K562 (cell line): ENCODE measurements around the gene TMEM181. TPM values are rescaled to one million over a fixed set of nuclear protein-coding genes. Genes with fewer than 3 reads are reported as not detected.
A peak's percentile ranks its signal among the peaks of the same experiment; 100 is the strongest.

Source experiments
- COPS2 ChIP-seq: fragments of 450-650 bp; conservative IDR thresholded peaks from 2 replicates; pipeline ENCODE4 v1.6.1; 2016; ENCODE audit warnings: mild to moderate bottlenecking, moderate library complexity
- HBP1 ChIP-seq: fragments of 450-650 bp; formaldehyde crosslinking; IDR thresholded peaks from 2 replicates; pipeline ENCODE4 v1.4.0; 2022; ENCODE audit warnings: missing genetic modification characterization
- HNRNPH1 ChIP-seq: fragments of 200-400 bp; formaldehyde crosslinking; optimal IDR thresholded peaks from 2 replicates; pipeline ENCODE3; 2017; ENCODE audit warnings: low read depth, mild to moderate bottlenecking, low read length, moderate library complexity
- KLF13 ChIP-seq: fragments of 450-650 bp; IDR thresholded peaks from 2 replicates; pipeline ENCODE4 v1.6.1; 2016; ENCODE audit warnings: missing genetic modification characterization, low read depth, mild to moderate bottlenecking, missing compliant biosample characterization, moderate library complexity, borderline replicate concordance
- MEF2A ChIP-seq: IDR thresholded peaks from 2 replicates; pipeline ENCODE4 v1.6.1; 2011; ENCODE audit warnings: low read depth, mild to moderate bottlenecking, low read length, moderate library complexity; ENCODE audit not compliant: control insufficient read depth
- PATZ1 ChIP-seq: fragments of 250-450 bp; sonication (Bioruptor Pico); IDR thresholded peaks from 2 replicates; pipeline ENCODE4 v1.5.0; 2020; ENCODE audit warnings: mild to moderate bottlenecking, borderline replicate concordance
- SRSF7 ChIP-seq: fragments of 200-400 bp; formaldehyde crosslinking; optimal IDR thresholded peaks from 2 replicates; pipeline ENCODE3; 2017; ENCODE audit warnings: mild to moderate bottlenecking, low read depth, low read length
- THAP12 ChIP-seq: fragments of 250-450 bp; sonication (Bioruptor Pico); IDR thresholded peaks from 2 replicates; pipeline ENCODE4 v1.9.0; 2021; ENCODE audit warnings: mild to moderate bottlenecking, inconsistent platforms
- ZNF184 ChIP-seq: sonication (generic); formaldehyde crosslinking; IDR thresholded peaks from 2 replicates; pipeline ENCODE4 v1.5.0; 2020; ENCODE audit warnings: missing genetic modification reagents
- ZNF407 ChIP-seq: fragments of 450-650 bp; IDR thresholded peaks from 2 replicates; pipeline ENCODE4 v1.6.1; 2016; ENCODE audit warnings: low read depth
- ZNF551 ChIP-seq: fragments of 250-450 bp; sonication (Bioruptor Pico); IDR thresholded peaks from 2 replicates; pipeline ENCODE4 v1.5.0; 2021; ENCODE audit warnings: mild to moderate bottlenecking, moderate library complexity
- ZNF586 ChIP-seq: fragments of 450-650 bp; formaldehyde crosslinking; conservative IDR thresholded peaks from 2 replicates; pipeline ENCODE4 v1.4.0; 2020; ENCODE audit warnings: mild to moderate bottlenecking, moderate library complexity
- polyA plus RNA-seq, 8 experiments: library from polyadenylated mRNA; depleted of rRNA in 4 of 8; stranded (reverse) in 5 of 8; unstranded in 3 of 8; fragments of >200 nt; fragmentation: Nextera tagmentation in 2 of 8; fragmentation: Illumina TruSeq in 1 of 8; extraction: Ambion mirVana in 2 of 8; extraction: Trizol in 1 of 8; gene quantifications; 2 replicates each; pipeline versions ENCODE4 v1.2.1 to v1.2.3, GENCODE V29; 2011 to 2014; ENCODE audit warnings: inconsistent platforms in 1 of 8, missing spikeins in 1 of 8
- total RNA-seq, 7 experiments: library from RNA; depleted of rRNA in 6 of 7; stranded (reverse); fragments of >200 nt in 6 of 7; fragmentation: Illumina TruSeq in 2 of 7; extraction: Trizol in 2 of 7; gene quantifications; 2 replicates each; pipeline versions ENCODE4 v1.2.1 to v1.2.3, GENCODE V29; 2011 to 2021; ENCODE audit warnings: low replicate concordance in 1 of 7

TMEM181 gene
- total and polyA plus RNA-seq, 9 of the 15 experiments (the other 6 are each of a cell fraction or from before 2014, with no cell fraction given): 5.6 to 27.2 (median 19.9) TPM

GRCh38 chr6:158536084-158536890, 23.6 kb upstream of the TMEM181 start (continued):
- TF ChIP-seq ZNF407 (no peak), PATZ1 (CRISPR knock-in tag) (no peak), MEF2A (no peak), THAP12 (no peak), COPS2 (no peak), KLF13 (tag) (peak; percentile 84), ZNF551 (no peak), ZNF586 (no peak), SRSF7 (no peak), ZNF184 (CRISPR knock-in tag) (no peak), HBP1 (CRISPR knock-in tag) (no peak), HNRNPH1 (no peak)
